Measurements from ENCODE around the gene CHST3.

Gene CHST3

DNA sequence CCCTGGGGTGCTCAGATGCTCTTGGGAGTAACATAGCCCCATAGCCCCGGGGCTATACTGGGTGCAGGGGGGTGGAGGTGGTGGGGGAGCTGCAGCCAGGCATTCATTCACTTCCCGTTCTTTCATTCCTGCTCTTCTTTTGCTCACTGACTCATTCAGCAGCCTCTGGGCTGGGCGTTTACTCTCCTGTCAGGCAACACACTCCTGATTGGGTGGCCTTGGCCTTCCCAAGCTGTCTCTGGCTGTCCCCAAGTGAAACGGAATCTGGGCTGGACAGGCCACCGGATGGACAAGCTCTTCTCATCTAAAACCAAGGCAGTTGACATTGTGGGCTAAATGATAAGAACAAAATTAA is 34.6 kb downstream of the CHST3 start:
- TF ChIP-seq, protein P1, sequence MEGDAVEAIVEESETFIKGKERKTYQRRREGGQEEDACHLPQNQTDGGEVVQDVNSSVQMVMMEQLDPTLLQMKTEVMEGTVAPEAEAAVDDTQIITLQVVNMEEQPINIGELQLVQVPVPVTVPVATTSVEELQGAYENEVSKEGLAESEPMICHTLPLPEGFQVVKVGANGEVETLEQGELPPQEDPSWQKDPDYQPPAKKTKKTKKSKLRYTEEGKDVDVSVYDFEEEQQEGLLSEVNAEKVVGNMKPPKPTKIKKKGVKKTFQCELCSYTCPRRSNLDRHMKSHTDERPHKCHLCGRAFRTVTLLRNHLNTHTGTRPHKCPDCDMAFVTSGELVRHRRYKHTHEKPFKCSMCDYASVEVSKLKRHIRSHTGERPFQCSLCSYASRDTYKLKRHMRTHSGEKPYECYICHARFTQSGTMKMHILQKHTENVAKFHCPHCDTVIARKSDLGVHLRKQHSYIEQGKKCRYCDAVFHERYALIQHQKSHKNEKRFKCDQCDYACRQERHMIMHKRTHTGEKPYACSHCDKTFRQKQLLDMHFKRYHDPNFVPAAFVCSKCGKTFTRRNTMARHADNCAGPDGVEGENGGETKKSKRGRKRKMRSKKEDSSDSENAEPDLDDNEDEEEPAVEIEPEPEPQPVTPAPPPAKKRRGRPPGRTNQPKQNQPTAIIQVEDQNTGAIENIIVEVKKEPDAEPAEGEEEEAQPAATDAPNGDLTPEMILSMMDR (IDR thresholded peaks at IDR 0.05; ENCODE audit: borderline replicate concordance, insufficient read depth, low read depth, low read length) = no peak
- H3K4me3 ChIP-seq (ENCODE audit: low read depth, low read length) = no peak overlapping the region

DNA sequence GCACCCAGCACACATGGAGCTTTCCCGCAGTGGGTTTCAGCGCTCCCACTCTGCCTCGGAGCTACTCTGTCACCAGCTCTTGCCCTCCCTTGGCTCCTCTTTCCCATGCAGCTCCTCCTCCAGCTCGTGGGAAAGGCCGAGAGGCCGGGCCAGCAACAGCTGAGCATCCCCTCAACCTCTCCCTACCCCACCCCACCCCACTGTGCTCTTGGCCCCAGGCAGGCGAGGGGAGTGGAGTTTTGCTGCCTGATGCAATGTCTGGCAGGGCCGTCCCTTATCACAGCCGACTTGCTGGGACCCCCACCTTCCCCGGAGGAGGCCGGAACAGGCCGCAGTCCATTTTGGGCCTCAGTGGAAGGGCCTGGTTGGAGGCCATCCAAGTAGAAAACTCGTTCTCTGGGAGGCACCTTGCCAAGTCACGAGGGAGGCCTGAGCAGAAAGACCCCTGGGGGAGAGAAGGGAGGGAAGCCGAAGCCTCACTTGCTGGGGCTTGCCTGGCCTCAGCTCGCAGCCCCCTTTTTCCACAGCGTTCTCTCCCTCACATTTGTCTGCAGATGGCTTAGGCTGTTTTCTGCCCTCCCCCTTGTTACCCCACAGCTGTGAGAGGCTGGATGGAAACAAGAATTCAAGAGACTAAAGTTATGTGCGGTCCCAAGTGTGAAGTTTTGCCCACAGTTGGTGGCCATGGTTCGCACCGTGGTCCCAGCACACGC is 35.3 kb downstream of the CHST3 start:
- TF ChIP-seq, protein P1 (IDR thresholded peaks at IDR 0.05; ENCODE audit: borderline replicate concordance, insufficient read depth, low read depth, low read length) = no peak
- no peak overlapping the region for H3K4me3 ChIP-seq (ENCODE audit: low read depth, low read length)

DNA sequence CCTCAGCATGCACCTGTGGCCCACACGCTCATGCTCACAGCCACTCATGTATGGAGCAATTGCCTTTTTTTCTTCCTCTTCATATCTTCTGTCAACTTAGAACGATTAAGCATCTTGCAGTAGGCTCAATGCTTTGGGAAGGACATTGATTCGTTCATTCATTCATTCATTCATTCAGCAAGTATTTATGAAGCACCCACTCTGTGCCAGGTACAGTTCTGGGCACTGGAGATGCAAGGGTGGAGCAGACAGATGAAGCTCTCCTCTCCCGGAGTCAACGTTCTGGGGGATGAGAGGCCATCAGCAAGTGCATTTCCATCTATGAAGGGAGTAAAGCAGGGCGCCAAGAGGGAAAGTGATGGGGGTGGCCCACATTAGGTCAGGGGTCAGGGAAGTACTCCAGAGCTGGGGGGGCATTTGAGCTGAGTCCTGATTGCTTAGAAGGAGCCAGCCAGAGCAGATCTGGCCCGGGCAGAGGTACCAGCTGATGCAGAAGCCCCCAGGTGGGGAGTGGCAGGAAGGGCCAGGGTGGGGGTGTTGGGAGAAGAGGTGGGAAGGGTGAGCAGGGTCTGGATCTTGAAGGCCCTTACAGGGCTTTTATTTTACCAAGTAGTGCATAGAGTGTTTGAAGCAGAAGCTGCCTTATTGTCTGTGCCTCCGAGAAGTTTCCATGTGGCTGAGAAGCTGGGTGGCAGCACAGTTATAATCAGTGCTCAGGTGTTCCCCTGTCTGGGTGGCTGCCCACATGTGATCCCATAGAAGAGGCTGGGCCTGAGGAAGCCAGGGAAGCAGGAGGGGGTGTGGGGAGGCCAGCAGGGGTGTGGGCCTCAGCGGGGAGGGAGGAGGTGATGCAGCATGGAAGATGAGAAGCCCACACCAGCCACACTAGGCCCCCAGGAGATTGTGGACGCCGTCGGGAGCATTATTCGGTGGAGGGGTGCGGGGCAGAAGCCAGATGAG is 36.2 kb downstream of the CHST3 start:
- H3K4me3 ChIP-seq (ENCODE audit: low read depth, low read length) = no peak overlapping the region

DNA sequence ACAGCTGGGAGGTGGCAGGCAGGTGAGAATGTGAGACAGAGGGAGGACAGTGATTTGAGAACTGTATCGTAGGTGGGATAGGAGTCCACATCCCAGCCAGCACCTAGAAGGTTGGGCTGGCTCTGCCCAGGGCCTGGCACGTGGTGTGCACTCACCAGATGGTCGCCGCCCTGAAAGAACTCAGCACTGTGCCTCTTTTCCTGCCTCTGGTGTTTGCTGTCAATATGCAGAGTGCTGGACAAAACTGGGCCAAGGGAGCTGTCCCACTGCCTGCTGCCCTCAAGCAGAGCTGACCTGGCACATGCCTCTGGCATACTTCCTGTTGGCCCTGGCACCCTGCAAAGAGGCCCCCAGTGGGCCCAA is 36.8 kb downstream of the CHST3 start:
- TF ChIP-seq, protein P1 (IDR thresholded peaks at IDR 0.05; ENCODE audit: borderline replicate concordance, insufficient read depth, low read depth, low read length) = no peak
- H3K4me3 ChIP-seq (ENCODE audit: low read depth, low read length) = no peak overlapping the region

More for the DNA sequence above, 36.2 kb downstream of the CHST3 start:
- TF ChIP-seq, protein P1 (IDR thresholded peaks at IDR 0.05; ENCODE audit: borderline replicate concordance, insufficient read depth, low read depth, low read length) = no peak

DNA sequence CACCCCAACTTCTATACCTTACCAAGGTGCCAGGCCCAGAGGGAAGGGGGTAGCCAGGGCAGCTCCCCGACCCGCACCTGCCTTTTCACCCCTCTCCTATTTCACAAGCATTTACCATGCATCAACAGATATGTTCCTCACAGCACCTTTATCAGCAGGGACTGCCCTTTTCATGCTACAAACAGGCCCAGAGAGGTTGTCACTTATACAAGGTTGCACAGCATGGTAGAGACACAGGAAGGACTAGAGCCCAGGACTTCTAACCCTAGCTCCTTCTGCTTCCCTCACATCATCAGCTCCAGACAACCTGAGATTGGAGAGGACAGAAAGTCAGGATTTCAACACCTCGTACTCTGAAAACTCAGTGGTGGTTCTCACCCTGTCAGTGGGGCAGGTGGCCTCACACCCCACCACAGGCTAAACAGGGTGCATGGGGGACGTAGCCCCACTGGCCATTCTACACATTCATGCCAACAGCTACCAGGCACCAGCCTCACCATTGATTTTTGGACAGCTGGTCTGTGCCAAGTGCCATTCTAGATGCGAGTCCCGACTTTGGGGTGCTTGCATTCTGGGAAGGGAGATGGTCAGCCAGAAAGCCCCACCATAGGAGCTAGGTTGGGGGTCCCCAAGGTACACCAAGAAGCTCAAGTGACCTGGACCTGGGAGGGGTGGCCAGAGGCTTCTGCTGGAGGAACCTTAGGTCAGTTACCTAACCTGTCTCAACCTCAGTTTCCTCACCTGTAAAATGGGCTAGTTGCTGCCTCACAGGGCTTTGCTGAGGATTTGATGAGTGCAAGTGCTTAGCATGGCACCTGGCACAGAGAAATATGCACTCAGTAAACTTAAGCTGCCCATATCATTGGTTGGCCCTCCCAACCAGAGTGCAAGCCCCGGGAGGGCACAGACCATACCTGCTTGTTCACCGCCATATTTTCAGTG is 38.4 kb downstream of the CHST3 start:
- TF ChIP-seq, protein P1 (IDR thresholded peaks at IDR 0.05; ENCODE audit: borderline replicate concordance, insufficient read depth, low read depth, low read length) = no peak
- H3K4me3 ChIP-seq (ENCODE audit: low read depth, low read length) = no peak overlapping the region

DNA sequence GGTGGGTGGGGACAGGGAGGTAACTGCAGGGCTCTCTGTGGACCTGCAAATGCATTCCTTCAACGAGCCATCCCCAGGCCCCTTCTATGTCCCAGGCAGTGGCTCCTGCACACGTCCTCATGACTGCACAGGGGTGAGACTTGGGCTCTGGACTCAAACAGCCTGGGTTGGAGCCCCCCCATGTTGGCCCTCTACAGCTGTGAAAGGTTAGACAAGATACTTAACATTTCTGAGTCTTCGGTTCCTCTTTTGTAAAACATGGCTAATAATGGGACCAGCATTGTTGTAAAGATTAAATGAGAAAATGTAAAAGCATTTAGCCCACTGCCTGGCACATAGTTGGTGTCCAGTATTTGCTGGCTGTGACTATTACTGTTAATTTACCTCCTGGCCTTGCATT is 41.8 kb downstream of the CHST3 start:
- no peak overlapping the region for H3K4me3 ChIP-seq (ENCODE audit: low read depth, low read length)
- TF ChIP-seq, protein P1 (IDR thresholded peaks at IDR 0.05; ENCODE audit: borderline replicate concordance, insufficient read depth, low read depth, low read length) = no peak

Data from GM12875 (cell line).